NCI-H187 treated with DMSO at 0.1 percent for 48 hours (cell line): ENCODE results near the gene IL1R1.
"Not testable (repeated sequence)": the region's sequence is repeated elsewhere in the genome, so short reads cannot be mapped to it uniquely, and the experiment has no call there.

Experiments
- DNase-seq: peaks from one replicate; lab custom pipeline; 2025; lab: John Stamatoyannopoulos, UW

The IL1R1 gene

DNA sequence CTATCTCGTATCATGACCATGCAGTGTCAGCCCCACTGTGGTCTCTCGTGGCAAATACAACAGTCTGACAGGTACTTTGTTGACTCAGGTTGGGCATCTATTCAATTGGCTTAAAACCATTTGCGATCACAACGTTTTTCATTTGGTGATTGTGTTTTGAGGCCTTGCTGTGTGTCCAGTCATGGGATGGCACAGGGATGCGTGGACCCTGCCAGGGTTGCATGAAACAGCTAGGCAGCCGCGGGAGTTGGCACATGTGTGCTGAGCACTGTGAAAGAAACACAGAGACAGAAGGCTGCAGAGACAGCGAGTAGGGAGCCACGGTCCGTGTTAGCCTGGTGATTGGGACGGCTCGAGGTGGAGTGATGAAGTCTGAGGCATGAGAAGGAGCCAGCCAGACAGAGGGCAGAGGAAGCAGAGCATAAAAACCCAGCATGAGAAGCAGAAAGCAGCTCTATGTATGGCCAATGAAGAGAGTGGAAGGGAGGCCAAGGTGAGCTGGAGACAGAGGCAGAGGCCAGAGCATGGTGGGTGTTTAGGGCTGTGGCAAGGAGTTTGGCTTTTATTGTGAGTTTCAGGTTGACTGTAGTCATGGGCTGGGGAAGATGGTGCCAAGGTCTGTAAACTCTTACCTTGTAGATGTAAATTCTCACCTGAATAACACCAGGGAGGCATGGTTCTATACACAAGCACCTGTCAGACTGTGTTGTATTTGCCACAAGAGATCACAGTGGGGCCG is 31.8 kb upstream of the IL1R1 start:
- no peak for DNase-seq

DNA sequence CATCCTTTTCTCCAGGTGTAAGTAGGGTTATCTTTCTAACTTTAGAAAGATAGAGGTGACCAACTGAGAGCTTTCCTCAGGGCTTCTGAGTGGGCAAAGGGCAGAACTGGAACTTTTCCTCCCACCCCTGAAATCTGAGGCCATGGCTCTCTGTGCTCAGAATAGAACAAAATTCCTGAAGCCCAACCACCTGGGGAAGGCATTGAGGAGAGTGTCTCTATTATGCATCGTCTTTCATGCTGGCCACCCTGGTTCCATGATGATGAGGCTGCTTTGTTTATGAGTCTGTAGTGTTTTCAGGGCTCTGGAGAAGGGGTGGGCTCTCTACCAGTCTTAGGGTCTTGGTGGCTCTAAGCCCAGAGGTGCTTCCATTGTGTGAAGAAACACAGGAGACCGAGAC is 30.7 kb upstream of the IL1R1 start:
- no peak for DNase-seq

DNA sequence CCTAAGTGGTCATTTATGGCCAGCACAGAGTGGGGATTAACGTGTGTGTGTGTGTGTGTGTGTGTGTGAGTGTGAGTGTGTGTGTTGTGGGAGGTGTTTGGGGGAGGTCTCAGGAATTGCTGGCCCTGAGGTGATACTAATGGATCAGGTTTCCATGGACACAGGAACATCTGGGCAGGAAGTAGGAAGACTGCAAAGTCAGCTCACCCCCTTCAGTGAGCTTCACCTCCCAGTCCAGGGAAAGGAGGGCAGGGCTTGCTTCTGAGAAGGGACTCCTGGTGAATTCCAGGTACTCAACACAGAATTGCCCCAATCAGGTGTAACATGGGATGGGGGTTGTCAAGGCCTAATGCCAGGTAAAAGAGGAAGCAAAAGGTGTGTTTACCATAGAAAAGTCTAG is 30.3 kb upstream of the IL1R1 start:
- no peak for DNase-seq

- DNase-seq: no peak
Measured at GRCh38 chr2:102112692-102113665, 29.6 kb upstream of the IL1R1 start.

DNA sequence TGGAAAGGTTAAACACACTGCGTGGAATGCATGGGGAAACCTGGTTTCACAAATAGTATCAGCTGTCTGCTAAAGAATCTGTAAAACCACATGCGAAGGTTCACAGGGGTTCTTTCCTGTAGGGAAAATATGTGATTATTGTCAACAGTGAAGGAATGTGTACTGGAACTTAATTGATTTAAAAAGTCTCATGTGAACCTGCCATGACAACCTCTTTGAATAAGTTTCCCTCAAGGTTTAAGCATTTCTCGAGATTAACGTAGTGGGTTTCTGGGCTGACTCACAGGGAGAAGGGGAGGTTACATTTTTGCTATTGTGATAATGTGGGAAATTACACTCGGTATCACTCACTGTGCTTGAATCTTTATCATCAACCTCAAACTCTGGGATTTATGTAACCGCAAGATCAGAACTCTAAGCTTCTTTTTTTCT is 28.2 kb upstream of the IL1R1 start:
- no peak for DNase-seq

DNA sequence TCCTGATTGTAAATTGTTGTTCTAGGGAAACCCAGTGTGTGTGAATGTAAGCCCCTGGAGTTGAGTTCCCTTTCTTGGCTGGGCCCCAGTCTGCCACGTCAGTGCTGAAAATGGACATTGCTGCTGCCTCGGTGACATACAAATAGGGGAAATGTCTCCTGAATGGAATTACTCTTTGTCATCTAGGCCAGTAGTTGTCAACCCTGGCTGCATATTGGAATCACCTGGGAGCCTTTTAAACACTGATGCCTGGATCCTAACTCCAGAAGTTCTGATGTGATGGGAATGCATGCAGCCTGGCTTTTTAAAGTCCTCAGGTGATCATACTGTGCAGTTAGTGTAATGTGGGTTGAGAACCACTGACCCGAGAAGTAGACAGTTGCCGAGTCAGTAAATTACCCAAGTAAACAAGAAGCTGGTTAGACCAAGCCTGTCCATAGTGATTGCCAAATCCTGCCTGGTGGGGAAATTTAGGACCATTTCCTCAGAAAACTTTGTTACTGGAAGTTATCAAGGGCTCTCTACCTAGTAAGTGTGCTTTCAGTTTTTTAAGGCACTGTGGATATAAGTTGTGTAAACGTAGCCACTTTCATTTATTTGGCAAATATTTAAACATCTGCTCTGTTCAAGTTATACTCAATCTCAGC is 27.6 kb upstream of the IL1R1 start:
- DNase-seq: no peak

DNA sequence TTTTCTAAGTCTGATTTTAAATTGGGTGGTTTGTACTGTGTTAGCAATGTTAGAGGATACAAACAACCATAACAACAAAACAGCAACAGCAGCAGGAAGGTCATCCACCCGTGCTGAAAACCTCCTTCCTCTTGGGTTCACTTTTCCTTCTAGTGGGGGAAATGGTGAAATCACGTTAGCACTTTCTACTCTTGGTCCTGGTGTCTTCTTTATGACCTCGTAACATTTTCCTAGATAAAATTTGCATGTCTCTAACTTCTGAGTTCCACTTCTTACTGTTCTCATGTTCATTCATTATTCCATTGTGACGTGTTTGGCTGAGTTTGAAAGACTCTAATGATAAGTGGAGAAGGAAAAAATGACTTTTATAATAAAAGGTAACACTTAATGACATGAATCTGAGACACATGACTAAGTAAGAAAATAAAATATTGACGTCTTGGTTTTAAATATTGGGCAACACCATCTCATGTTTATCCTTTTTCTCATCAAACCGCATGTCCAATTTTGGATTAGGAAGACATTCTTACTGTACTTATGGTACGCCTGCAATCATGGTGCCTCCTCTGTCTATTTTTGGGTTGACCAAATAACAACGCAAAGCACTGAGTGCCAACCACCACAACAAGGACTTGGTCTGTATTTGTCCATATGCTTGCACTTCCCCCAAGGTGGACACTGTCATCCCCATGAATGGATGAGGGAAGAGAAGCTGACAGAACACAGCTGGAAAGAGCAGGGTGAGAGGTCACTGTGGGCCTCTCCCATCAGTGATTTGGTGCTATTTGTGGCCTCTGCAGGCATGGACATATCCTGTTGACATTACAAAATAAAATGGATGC is 25.7 kb upstream of the IL1R1 start:
- DNase-seq: no peak

DNA sequence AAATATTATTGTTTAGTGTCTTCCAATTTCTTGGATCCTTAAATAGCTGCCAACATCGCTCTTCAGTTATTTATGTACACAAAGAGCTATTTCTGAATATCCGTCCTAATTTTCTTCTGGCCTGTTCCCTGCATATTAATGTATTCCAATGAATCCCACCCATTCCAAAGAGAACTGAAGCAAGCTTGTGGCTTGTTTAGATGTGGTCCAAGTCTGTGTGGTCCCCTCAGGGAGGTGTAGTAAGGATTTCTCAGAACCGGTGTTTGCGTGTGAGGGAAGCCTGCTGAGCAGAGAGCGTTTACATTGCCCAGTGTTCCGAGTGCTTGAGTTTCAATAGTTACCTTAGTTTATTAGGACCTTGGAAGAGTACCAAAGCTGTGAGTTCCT is 25.1 kb upstream of the IL1R1 start:
- no peak for DNase-seq

DNA sequence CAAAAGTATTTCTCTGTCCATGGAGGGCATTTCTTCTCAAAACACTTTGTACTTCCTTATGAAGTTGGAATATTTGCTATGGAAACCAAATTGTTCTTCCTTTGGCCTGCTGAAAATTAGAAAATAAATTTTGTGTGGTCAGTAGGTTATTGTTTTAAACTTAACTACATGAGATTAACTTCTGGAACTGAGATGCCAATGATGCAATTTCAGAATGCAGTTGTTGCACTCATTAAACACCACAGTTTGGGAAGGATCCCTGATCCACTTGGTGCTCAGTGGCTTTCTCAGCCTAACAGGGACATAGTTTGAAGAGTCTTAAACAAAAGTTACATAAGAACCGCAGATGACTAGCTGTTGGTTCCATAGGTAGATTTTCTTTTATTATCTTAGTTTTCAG is 23.3 kb upstream of the IL1R1 start:
- DNase-seq: no peak

- DNase-seq: no peak
Measured at GRCh38 chr2:102120261-102120660, 22.3 kb upstream of the IL1R1 start.

GRCh38 chr2:102120701-102121159 is 21.8 kb upstream of the IL1R1 start:
- no peak for DNase-seq

- DNase-seq: no peak
Measured at GRCh38 chr2:102122115-102122514, 20.4 kb upstream of the IL1R1 start.

GRCh38 chr2:102122909-102123308 is 19.6 kb upstream of the IL1R1 start:
- DNase-seq: no peak

- DNase-seq: not testable (repeated sequence)
Measured at GRCh38 chr2:102124421-102124820, 18.1 kb upstream of the IL1R1 start.

DNA sequence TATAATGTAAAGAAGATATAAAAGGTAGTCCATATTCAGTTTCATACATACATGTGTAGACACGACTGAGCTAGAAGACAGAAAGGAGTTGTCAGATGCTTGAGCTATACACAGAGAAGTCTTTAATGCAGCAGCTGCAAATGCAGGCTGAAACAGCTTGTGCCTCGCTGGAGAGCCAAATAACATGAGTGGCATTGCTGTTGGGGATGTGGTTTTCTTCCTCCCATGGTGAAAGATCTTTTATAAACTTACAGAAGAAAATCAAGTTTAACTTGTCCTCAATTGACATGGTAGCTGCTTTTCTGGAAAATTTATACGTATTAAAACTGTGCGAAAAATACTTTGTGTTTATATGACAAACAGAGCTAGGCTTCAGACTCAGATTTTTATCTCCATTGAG is 16.4 kb upstream of the IL1R1 start:
- no peak for DNase-seq

DNA sequence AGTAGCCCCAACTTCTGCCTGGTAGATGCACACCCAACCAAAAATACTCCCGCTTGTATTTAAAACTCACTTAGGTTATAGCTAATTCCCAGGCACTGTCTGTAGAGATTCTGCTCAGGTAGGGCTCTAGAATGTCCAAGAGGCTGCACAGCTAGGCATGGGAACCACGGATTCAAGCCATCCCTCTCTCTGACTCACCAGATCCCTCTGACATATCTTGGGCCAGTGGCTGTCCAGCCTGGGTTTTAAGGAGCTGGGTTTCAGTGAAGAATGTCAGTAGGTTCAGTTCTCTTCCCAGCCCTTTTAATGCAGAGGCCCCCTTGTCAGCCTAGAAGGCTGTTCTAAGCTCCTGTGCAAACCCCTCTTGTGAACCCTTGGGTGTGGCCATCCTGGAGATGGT is 15.9 kb upstream of the IL1R1 start:
- no peak for DNase-seq

DNA sequence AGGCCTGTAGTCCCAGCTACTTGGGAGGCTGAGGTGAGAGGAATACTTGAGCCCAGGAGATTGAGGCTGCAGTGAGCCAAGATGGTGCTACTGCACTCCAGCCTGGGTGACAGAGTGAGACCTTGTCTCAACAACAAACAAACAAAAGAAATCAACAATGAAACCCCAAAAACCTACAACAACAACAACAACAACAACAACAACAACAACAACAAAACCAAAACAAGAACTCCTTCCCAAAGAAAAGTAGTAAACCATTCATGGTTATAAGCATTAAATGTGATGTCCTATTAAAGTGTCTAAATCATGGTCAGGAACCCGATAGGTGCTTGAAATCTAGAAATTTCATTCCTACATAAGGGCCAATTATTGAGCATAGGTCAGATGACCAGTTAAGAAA is 13.5 kb upstream of the IL1R1 start:
- no peak for DNase-seq

DNA sequence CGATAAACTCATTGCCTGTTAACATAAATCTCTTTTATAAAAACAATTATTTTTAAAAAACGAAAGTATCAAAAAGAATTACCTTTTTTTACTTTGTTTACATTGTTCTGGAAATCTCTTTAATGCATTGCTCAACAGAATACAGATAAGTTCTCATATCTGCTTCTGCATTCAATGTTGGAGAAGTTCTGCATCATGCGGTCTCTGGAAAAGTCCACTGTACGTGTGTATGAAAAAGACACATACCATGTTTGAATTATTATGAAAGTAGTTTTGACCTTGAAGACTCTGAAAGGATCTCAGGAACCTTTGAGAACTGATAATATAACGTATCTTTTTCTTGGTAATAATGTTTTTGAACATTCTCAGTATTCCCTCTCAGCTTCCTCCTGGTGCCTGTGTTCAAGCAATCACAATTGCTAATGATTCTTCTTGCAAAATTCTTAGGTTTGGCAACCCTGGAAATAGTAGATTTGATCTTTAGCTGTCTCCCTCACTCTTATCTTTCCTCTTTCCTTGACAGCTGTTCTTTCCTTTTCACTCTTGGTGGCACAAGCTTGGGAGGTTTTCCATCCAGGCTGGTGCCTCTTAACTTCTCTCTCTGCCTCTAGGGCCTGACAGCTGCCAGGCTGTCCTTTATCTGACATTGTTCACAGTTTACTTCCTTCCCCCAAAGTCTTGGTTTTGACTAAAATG is 12.4 kb upstream of the IL1R1 start:
- no peak for DNase-seq

DNA sequence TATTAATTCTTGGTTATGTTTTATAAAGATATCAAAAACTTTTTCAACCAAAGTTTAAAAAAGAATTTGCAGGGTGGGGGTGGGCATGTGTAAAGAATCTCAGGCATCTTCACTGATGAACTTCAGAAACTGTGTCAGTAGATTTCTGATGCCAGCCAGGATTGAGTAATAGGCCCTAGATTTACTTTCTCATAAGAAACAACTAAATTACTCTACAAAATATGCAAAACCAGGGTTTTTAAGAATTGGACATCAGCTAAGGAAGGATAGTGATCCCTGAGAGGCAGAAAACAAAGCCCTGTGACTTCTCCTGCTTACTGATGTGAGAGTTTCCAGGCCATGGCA is 11.9 kb upstream of the IL1R1 start:
- DNase-seq: no peak

- DNase-seq: no peak
Measured at GRCh38 chr2:102131564-102131963, 11.0 kb upstream of the IL1R1 start.

- no peak for DNase-seq
Measured at GRCh38 chr2:102137138-102137537, 5.4 kb upstream of the IL1R1 start.
